B cell (primary cell): Measurements from ENCODE around the gene DIPK1A. TPM values are rescaled to one million over a fixed set of nuclear protein-coding genes. Genes with fewer than 3 reads are reported as not detected.

Source experiments
- ATAC-seq: fragments of 200-7000 bp; cut with Tn5 transposase; one replicate; pipeline ENCODE4 v1.10.0; 2021; ENCODE audit warnings: low read depth, mild to moderate bottlenecking, moderate number of reproducible peaks, moderate library complexity
- CTCF ChIA-PET: fragments of 350-600 bp; sonication (Branson Sonifier 250); formaldehyde crosslinking; loops from one replicate; lab custom pipeline; 2021; ENCODE audit warnings: antibody characterized with exemption, inconsistent platforms; lab: Charles Lee
- POLR2A ChIA-PET: fragments of 350-600 bp; sonication (Branson Sonifier 250); formaldehyde crosslinking; loops from one replicate; lab custom pipeline; 2021; ENCODE audit warnings: antibody characterized with exemption; lab: Charles Lee
- DNase-seq: peaks from one replicate; pipeline ENCODE4 v3.0.0; 2013
- H2AFZ ChIP-seq: 2 replicates; pipeline ENCODE4 v1.6.1; 2012; ENCODE audit warnings: mild to moderate bottlenecking, low read depth, low read length; ENCODE audit not compliant: insufficient read depth, poor library complexity, severe bottlenecking
- H3K27ac ChIP-seq, 2 donors: 1 replicate in 1 of 2; 2 replicates in 1 of 2; pipeline ENCODE4 v1.5.1; 2012 to 2013; ENCODE audit warnings: low read length in 2 of 2, mild to moderate bottlenecking in 2 of 2, moderate library complexity in 1 of 2
- H3K27me3 ChIP-seq, 4 experiments: fragments of 200-600 bp in 1 of 4; sonication (generic) in 1 of 4; replicated peaks in 1 of 4; 1 replicate in 2 of 4; 2 replicates in 2 of 4; pipeline versions ENCODE4 v1.6.1 to v1.7.0; 2013 to 2016; ENCODE audit warnings: low read length in 3 of 4, mild to moderate bottlenecking in 2 of 4, mixed read lengths in 1 of 4, moderate library complexity in 1 of 4; ENCODE audit not compliant: insufficient read depth in 4 of 4, control insufficient read depth in 3 of 4; ENCODE audit errors: control extremely low read depth in 1 of 4
- H3K36me3 ChIP-seq, 2 experiments: replicated peaks in 1 of 2; 1 replicate in 1 of 2; 2 replicates in 1 of 2; pipeline versions ENCODE4 v1.6.1 to v1.7.1; 2013; ENCODE audit warnings: low read length in 1 of 2; ENCODE audit not compliant: insufficient read depth in 2 of 2, control insufficient read depth in 1 of 2; ENCODE audit errors: control extremely low read depth in 1 of 2, extremely low read depth in 1 of 2
- H3K4me1 ChIP-seq, 2 donors: fragments of 200-600 bp in 1 of 2; sonication (generic) in 1 of 2; 1 replicate in 1 of 2; 2 replicates in 1 of 2; pipeline versions ENCODE4 v1.5.1 to v1.6.1; 2013 to 2017; ENCODE audit warnings: low read length in 2 of 2; ENCODE audit not compliant: control insufficient read depth in 2 of 2, insufficient read depth in 2 of 2
- H3K4me2 ChIP-seq: replicated peaks from 2 replicates; pipeline ENCODE3; 2012; ENCODE audit warnings: mild to moderate bottlenecking, low read depth, low read length; ENCODE audit not compliant: poor library complexity, severe bottlenecking
- H3K4me3 ChIP-seq, 5 experiments: fragments of 200-600 bp in 1 of 5; sonication (generic) in 1 of 5; 1 replicate in 3 of 5; 2 replicates in 2 of 5; pipeline versions ENCODE4 v1.5.1 to v1.7.0; 2011 to 2016; ENCODE audit warnings: low read length in 4 of 5, mild to moderate bottlenecking in 4 of 5, low read depth in 2 of 5, control low read depth in 1 of 5, moderate library complexity in 1 of 5; ENCODE audit not compliant: insufficient read depth in 1 of 5; ENCODE audit errors: control extremely low read depth in 1 of 5, extremely low read depth in 1 of 5
- H3K79me2 ChIP-seq: fragments of 200-600 bp; sonication (generic); one replicate; pipeline ENCODE4 v1.6.0; 2016; ENCODE audit warnings: low read length; ENCODE audit not compliant: control insufficient read depth, insufficient read depth
- H3K9ac ChIP-seq: fragments of 200-600 bp; sonication (generic); 2 replicates; pipeline ENCODE4 v1.6.1; 2017; ENCODE audit warnings: mild to moderate bottlenecking, low read length, moderate library complexity
- H3K9me3 ChIP-seq, 3 donors: one replicate each; pipeline versions ENCODE4 v1.6.1 to v1.7.1; 2013; ENCODE audit warnings: low read length in 2 of 3; ENCODE audit not compliant: control insufficient read depth in 2 of 3, insufficient read depth in 1 of 3; ENCODE audit errors: control extremely low read depth in 1 of 3
- H4K20me1 ChIP-seq: 2 replicates; pipeline ENCODE4 v1.6.0; 2012; ENCODE audit warnings: mild to moderate bottlenecking, low read length; ENCODE audit not compliant: insufficient read depth, control insufficient read depth, poor library complexity, severe bottlenecking
- H3K27ac Mint-ChIP-seq: one replicate; pipeline ENCODE4 v1.8.0; 2021; ENCODE audit warnings: mixed read lengths
- H3K27me3 Mint-ChIP-seq: one replicate; pipeline ENCODE4 v1.8.0; 2021; ENCODE audit warnings: mixed read lengths
- H3K4me1 Mint-ChIP-seq: one replicate; pipeline ENCODE4 v1.8.0; 2021; ENCODE audit warnings: mixed read lengths
- H3K4me3 Mint-ChIP-seq: one replicate; pipeline ENCODE4 v1.8.0; 2021; ENCODE audit warnings: mixed read lengths
- H3K9me3 Mint-ChIP-seq: one replicate; pipeline ENCODE4 v1.8.0; 2022; ENCODE audit warnings: mixed read lengths; ENCODE audit not compliant: insufficient read depth
- EZH2 ChIP-seq: IDR thresholded peaks from 2 replicates; pipeline ENCODE4 v1.6.1; 2012; ENCODE audit warnings: borderline replicate concordance, low read depth, mild to moderate bottlenecking, moderate library complexity, low read length; ENCODE audit not compliant: insufficient read depth, poor library complexity, severe bottlenecking
- WGBS: methylation state at CpG from one replicate; pipeline ENCODE4 v1.1.5; 2013; ENCODE audit warnings: missing lambda C conversion rate; ENCODE audit not compliant: insufficient coverage; 5-methylcytosine and 5-hydroxymethylcytosine counted together
- intact Hi-C: fragments of 100-400 bp; cut with micrococcal nuclease; formaldehyde crosslinking; loops from one replicate; pipeline ENCODE4 v1.10.0; 2022
- polyA plus RNA-seq: library from polyadenylated mRNA; depleted of rRNA; stranded (reverse); fragments of >200 nt; gene quantifications from 2 replicates; pipeline ENCODE4 v1.2.3, GENCODE V29; 2012
- total RNA-seq, 2 donors: library from RNA; stranded (reverse); fragments of 120-200 nt in 1 of 2; gene quantifications; 1 replicate in 1 of 2; 2 replicates in 1 of 2; pipeline versions ENCODE4 v1.2.3 to v1.2.4, GENCODE V29; 2013 to 2022
- TF ChIP-seq, protein P1 (sequence below): fragments of 200-600 bp; IDR thresholded peaks from one replicate; pipeline ENCODE4 v1.8.0; 2022; ENCODE audit warnings: antibody characterized with exemption, mild to moderate bottlenecking

DIPK1A gene
- total and polyA plus RNA-seq, 2 donors (not counting 1 experiment from before 2014, with no cell fraction given): 10.7 to 22.7 TPM

GRCh38 chr1:92831762-92832536 is 129.3 kb downstream of the DIPK1A start, which contains the start of gene RPL5:
TSS of gene RPL5 (plus strand) at chr1:92832040. CDS start at chr1:92832115, 75 bp downstream.
- CTCF ChIA-PET: interaction anchor here (0.6 to 3.5 kb wide), 22 partner anchors 11 to 1813 kb away, joined by 3 to 27 read pairs (median 4); partner anchors contain the start of genes DIPK1A, DR1, EVI5 and MTF2
- Histone ChIP-seq H3K27me3 (no peaks in the 10 kb centered on the region), H3K9ac (peak within 1 kb of the TSS; percentile 99), H3K79me2 (peaks cover 50% of the 10 kb centered on the region), H3K36me3 (peaks cover 2 to 38% of the 10 kb centered on the region in 2 experiments), H2AFZ (peak within 1 kb of the TSS; percentile 81), H3K9me3 (no peaks in the 10 kb centered on the region), H3K4me1 (peaks cover 25 to 28% of the 10 kb centered on the region in 2 donors), H3K4me3 (peak within 1 kb of the TSS; percentile 84 to 98 (median 92)), H3K4me2 (peak within 1 kb of the TSS; percentile 87), H4K20me1 (peaks cover 20% of the 10 kb centered on the region), H3K27ac (peak within 1 kb of the TSS; percentile 90 to 96)
- DNase-seq (peak; percentile 100), ATAC-seq (peak; percentile 88)
- peaks cover 47% of the 10 kb centered on the region for H3K4me1 Mint-ChIP-seq
- TF ChIP-seq, protein P1, sequence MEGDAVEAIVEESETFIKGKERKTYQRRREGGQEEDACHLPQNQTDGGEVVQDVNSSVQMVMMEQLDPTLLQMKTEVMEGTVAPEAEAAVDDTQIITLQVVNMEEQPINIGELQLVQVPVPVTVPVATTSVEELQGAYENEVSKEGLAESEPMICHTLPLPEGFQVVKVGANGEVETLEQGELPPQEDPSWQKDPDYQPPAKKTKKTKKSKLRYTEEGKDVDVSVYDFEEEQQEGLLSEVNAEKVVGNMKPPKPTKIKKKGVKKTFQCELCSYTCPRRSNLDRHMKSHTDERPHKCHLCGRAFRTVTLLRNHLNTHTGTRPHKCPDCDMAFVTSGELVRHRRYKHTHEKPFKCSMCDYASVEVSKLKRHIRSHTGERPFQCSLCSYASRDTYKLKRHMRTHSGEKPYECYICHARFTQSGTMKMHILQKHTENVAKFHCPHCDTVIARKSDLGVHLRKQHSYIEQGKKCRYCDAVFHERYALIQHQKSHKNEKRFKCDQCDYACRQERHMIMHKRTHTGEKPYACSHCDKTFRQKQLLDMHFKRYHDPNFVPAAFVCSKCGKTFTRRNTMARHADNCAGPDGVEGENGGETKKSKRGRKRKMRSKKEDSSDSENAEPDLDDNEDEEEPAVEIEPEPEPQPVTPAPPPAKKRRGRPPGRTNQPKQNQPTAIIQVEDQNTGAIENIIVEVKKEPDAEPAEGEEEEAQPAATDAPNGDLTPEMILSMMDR: peak; percentile 89
- no peak for TF ChIP-seq EZH2
- H3K9me3 Mint-ChIP-seq: no peaks in the 10 kb centered on the region
- H3K4me3 Mint-ChIP-seq: peak within 1 kb of the TSS; percentile 100
- no peaks in the 10 kb centered on the region for H3K27me3 Mint-ChIP-seq
- H3K27ac Mint-ChIP-seq: peak within 1 kb of the TSS; percentile 100
- intact Hi-C loops: loop anchor here (1.0 to 10.0 kb wide), 6 partner anchors 26 to 1073 kb away; partner anchors contain the start of genes CCDC18, EVI5, GCLM and GLMN
- 1% methylated on average over 57 of the region's 57 CpGs for WGBS
- POLR2A ChIA-PET: interaction anchor here (0.7 to 1.7 kb wide), 7 partner anchors 47 to 248 kb away, joined by 3 to 17 read pairs (median 3); partner anchors contain the start of genes DIPK1A, EVI5 and MTF2
